ENCODE measurements around the gene HOXA3. TPM values are rescaled to one million over a fixed set of nuclear protein-coding genes. Genes with fewer than 3 reads are reported as not detected.

The HOXA3 gene
- total and polyA plus RNA-seq, 9 donors: 0.36 to 50.9 (median 2.3) TPM

GRCh38 chr7:27124096-27124901 is 28.1 kb downstream of the HOXA3 start:
- WGBS, 3 donors: 26 to 53% (median 34%) methylated on average over 43 of the region's 43 CpGs
- intact Hi-C loops (cut with DNase I): no loop called here
- Histone ChIP-seq H3K4me3 (no peak overlapping the region), H3K4me1 (ENCODE audit: insufficient read depth) (no peaks in the 10 kb centered on the region), H3K27ac (no peak overlapping the region), H3K9me3 (peaks cover 0 to 5% of the 10 kb centered on the region in 2 donors), H3K36me3 (no peaks in the 10 kb centered on the region), H3K27me3 (no peaks in the 10 kb centered on the region)
- no peak for TF ChIP-seq EP300 (IDR thresholded peaks at IDR 0.05)
- TF ChIP-seq, protein P1, sequence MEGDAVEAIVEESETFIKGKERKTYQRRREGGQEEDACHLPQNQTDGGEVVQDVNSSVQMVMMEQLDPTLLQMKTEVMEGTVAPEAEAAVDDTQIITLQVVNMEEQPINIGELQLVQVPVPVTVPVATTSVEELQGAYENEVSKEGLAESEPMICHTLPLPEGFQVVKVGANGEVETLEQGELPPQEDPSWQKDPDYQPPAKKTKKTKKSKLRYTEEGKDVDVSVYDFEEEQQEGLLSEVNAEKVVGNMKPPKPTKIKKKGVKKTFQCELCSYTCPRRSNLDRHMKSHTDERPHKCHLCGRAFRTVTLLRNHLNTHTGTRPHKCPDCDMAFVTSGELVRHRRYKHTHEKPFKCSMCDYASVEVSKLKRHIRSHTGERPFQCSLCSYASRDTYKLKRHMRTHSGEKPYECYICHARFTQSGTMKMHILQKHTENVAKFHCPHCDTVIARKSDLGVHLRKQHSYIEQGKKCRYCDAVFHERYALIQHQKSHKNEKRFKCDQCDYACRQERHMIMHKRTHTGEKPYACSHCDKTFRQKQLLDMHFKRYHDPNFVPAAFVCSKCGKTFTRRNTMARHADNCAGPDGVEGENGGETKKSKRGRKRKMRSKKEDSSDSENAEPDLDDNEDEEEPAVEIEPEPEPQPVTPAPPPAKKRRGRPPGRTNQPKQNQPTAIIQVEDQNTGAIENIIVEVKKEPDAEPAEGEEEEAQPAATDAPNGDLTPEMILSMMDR (IDR thresholded peaks at IDR 0.05): no peak
- no peak for TF ChIP-seq POLR2A (IDR thresholded peaks at IDR 0.05)
- DNase-seq: peak in 1 of 5 donors; percentile 45

DNA sequence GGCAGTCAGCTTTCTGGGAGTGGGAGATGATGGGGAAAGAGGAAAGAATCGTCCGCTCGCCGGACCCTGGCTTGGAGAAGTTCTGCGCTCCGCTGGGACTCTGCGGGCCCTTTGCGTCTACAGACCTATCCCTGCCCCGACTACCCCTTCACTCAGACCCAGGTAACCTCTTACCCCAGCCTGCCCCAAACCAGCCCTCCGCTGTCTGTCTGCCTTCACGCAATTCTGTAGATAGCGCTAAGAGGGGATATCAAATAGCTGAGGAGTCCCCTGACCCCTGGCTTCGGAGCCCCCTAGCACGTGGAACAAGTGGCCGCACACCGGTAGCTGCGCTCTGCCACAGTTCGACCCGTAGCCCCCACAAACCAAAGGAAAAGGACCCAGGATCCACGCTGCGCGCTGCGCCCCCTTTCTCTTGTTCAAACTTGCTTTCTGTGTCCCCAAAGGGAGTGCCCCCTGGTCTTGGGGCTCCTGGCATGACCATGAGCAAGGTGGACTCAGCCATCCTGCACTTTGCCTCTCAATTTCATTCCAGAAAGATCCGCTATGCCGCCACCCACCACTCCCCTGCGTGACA is 28.8 kb downstream of the HOXA3 start:
- no peak for TF ChIP-seq EP300 (IDR thresholded peaks at IDR 0.05)
- 34 to 58% (median 45%) methylated on average over 26 of the region's 26 CpGs for WGBS, 3 donors
- no peaks in the 10 kb centered on the region for H3K27me3 ChIP-seq
- no peak overlapping the region for H3K4me3 ChIP-seq
- no peaks in the 10 kb centered on the region for H3K9me3 ChIP-seq
- H3K4me1 ChIP-seq (ENCODE audit: insufficient read depth): no peaks in the 10 kb centered on the region
- no peak overlapping the region for H3K27ac ChIP-seq
- H3K36me3 ChIP-seq: no peaks in the 10 kb centered on the region
- DNase-seq: no peak
- intact Hi-C loops (cut with DNase I): no loop called here

GRCh38 chr7:27123007-27123476 is 29.3 kb downstream of the HOXA3 start:
- DNase-seq: no peak
- no peaks in the 10 kb centered on the region for H3K36me3 ChIP-seq
- intact Hi-C loops (cut with DNase I): no loop called here
- no peak overlapping the region for H3K4me3 ChIP-seq
- H3K27ac ChIP-seq: no peak overlapping the region
- 40 to 67% (median 45%) methylated on average over 14 of the region's 14 CpGs for WGBS, 3 donors
- H3K9me3 ChIP-seq: no peaks in the 10 kb centered on the region
- H3K4me1 ChIP-seq (ENCODE audit: insufficient read depth): no peaks in the 10 kb centered on the region
- no peak for TF ChIP-seq EP300 (IDR thresholded peaks at IDR 0.05)
- TF ChIP-seq, protein P1 (IDR thresholded peaks at IDR 0.05): no peak
- no peak for TF ChIP-seq POLR2A (IDR thresholded peaks at IDR 0.05)
- H3K27me3 ChIP-seq: no peaks in the 10 kb centered on the region

DNA sequence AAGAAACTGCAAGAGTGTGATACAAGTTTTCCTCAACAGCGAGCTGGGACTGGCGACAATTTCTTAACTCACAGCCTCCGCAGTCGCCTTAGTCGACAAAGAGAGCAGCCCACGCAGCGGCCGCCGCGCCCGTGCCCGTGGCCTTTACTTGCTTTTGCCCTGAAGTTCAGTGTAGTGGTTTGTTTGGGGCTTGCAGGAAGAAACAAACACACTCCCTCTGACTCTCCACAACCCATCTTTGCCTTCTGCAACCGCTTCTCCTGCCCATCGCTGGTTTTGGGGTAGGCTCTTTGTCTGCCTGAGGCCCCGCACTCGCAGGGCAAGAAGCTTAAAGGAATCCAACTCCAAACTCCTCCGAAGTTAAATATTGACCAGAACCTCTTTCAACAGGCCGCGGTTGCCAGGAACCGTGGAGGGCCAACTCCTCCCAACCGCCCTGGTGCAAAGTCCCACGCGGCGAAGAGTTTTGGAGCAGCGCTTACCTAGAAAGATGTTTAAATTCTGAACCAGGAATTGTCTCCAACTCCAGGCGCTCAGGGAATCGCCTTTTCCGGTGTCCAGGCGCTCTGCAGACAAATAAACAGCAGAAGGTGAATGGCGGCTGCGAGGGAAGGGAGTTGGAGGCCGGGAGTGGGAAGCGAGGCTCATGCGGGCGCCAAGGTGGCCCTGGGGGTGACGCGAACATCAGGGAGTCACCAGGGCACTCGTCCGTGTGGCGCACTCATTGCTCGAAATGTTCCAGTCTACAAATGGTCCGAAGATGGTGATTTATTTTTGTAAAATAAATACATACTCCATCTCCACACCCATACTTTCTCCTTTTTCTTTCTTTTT is 30.1 kb downstream of the HOXA3 start:
- Histone ChIP-seq H3K9me3 (no peaks in the 10 kb centered on the region), H3K27me3 (no peaks in the 10 kb centered on the region), H3K36me3 (no peaks in the 10 kb centered on the region), H3K4me1 (ENCODE audit: insufficient read depth) (no peaks in the 10 kb centered on the region), H3K27ac (no peak overlapping the region), H3K4me3 (no peak overlapping the region)
- 45 to 67% (median 50%) methylated on average over 42 of the region's 42 CpGs for WGBS, 3 donors
- TF ChIP-seq EP300 (IDR thresholded peaks at IDR 0.05) (no peak), POLR2A (IDR thresholded peaks at IDR 0.05) (no peak)
- TF ChIP-seq, protein P1 (IDR thresholded peaks at IDR 0.05): no peak
- DNase-seq: no peak
- intact Hi-C loops (cut with DNase I): no loop called here

All from ovary (tissue), 9 donors.